B cell (primary cell): ENCODE data around the gene IPMK.

Experiments
- EZH2 ChIP-seq: IDR thresholded peaks from 2 replicates; pipeline ENCODE4 v1.6.1; 2012; ENCODE audit warnings: borderline replicate concordance, low read depth, mild to moderate bottlenecking, moderate library complexity, low read length; ENCODE audit not compliant: insufficient read depth, poor library complexity, severe bottlenecking
- TF ChIP-seq, protein P1 (sequence below): fragments of 200-600 bp; IDR thresholded peaks from one replicate; pipeline ENCODE4 v1.8.0; 2022; ENCODE audit warnings: antibody characterized with exemption, mild to moderate bottlenecking

DNA sequence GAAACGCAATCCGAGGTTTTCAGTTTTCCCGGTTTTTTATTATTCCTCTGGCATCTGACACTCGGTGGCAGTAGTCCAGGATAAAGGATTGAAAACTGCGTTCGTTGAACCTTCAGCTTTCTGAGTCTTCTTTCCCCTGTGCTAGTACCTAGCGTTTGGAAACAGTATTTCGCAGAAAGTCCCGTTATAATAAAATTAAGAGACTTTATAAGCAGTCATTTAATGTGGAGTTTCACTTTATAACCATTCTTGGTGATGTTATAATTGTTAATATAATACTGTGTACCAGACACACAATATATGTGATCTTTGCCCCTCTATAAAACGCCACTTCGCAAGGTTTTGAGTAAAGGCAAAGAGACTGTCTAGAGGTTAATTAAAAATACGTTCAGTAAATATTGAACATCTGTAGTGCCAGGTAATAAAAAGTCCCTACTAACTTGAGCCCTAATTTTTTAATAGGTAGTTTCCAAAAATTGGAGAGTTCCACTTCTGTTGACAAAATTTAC lies 2.1 kb upstream of the IPMK start:
- TF ChIP-seq, protein P1, sequence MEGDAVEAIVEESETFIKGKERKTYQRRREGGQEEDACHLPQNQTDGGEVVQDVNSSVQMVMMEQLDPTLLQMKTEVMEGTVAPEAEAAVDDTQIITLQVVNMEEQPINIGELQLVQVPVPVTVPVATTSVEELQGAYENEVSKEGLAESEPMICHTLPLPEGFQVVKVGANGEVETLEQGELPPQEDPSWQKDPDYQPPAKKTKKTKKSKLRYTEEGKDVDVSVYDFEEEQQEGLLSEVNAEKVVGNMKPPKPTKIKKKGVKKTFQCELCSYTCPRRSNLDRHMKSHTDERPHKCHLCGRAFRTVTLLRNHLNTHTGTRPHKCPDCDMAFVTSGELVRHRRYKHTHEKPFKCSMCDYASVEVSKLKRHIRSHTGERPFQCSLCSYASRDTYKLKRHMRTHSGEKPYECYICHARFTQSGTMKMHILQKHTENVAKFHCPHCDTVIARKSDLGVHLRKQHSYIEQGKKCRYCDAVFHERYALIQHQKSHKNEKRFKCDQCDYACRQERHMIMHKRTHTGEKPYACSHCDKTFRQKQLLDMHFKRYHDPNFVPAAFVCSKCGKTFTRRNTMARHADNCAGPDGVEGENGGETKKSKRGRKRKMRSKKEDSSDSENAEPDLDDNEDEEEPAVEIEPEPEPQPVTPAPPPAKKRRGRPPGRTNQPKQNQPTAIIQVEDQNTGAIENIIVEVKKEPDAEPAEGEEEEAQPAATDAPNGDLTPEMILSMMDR: no peak
- no peak for TF ChIP-seq EZH2
